ENCODE results near the gene ARNT2. TPM values are rescaled to one million over a fixed set of nuclear protein-coding genes. Genes with fewer than 3 reads are reported as not detected.

ARNT2 gene
- total and polyA plus RNA-seq, 10 of the 15 experiments (the other 5 are each of a cell fraction or from before 2014, with no cell fraction given) = 0.07 to 0.49 (median 0.09) TPM; not detected in 6

DNA sequence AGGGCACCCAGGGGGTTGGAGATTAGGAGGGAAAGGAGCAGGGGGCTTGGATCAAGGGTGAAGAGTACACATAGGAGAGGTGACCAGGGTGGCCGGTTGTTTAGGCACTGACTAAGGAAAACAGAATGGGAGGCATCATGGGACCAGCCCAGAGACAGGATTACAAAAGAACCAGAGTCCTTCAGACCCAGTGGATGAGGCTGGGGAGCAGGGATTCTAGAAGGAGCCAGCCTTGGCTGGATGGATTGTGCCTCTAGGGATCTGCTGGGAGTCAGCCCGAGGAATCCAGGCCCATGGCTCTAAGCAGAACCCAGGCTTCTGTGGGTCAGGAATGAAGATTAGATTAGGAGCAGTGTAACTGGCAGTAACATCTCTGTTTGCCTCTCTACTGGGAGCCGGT lies 98.6 kb downstream of the ARNT2 start (continued):
- TF ChIP-seq, protein P1, sequence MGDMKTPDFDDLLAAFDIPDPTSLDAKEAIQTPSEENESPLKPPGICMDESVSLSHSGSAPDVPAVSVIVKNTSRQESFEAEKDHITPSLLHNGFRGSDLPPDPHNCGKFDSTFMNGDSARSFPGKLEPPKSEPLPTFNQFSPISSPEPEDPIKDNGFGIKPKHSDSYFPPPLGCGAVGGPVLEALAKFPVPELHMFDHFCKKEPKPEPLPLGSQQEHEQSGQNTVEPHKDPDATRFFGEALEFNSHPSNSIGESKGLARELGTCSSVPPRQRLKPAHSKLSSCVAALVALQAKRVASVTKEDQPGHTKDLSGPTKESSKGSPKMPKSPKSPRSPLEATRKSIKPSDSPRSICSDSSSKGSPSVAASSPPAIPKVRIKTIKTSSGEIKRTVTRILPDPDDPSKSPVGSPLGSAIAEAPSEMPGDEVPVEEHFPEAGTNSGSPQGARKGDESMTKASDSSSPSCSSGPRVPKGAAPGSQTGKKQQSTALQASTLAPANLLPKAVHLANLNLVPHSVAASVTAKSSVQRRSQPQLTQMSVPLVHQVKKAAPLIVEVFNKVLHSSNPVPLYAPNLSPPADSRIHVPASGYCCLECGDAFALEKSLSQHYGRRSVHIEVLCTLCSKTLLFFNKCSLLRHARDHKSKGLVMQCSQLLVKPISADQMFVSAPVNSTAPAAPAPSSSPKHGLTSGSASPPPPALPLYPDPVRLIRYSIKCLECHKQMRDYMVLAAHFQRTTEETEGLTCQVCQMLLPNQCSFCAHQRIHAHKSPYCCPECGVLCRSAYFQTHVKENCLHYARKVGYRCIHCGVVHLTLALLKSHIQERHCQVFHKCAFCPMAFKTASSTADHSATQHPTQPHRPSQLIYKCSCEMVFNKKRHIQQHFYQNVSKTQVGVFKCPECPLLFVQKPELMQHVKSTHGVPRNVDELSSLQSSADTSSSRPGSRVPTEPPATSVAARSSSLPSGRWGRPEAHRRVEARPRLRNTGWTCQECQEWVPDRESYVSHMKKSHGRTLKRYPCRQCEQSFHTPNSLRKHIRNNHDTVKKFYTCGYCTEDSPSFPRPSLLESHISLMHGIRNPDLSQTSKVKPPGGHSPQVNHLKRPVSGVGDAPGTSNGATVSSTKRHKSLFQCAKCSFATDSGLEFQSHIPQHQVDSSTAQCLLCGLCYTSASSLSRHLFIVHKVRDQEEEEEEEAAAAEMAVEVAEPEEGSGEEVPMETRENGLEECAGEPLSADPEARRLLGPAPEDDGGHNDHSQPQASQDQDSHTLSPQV (IDR thresholded peaks at IDR 0.05) = no peak

DNA sequence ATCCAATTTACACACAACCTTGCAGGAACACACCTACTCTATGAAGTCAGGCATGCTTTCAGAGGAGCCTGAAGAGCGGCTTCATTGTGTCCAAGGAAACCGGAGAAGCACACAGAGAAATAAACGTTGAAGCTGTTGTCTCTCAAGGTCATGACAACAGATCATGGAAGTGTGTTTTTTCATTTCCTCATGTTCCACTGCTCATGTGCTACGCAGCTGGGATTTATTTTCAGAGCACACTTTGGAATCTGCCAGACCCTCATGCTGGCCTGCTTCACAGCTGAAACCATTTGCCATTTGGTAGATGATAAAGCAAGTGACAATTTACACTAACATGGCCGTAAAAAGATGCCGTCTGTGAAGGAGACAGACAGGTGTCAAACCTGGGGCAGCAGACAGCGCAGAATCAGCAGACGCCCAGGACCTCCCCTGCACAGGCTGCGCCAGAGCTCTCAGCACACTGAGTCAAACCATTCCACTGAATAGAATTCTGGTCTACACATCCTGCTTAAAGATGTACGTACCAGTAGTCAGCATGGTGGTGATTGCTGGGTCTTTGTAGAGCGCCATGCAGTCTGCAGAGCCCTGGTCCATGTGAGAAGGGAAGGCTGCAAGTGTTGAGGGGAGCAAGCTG lies 99.3 kb downstream of the ARNT2 start:
- no peak overlapping the region for H2AFZ ChIP-seq (ENCODE audit: control insufficient read depth, low read depth, low read length)
- no TSS peak for BruUV-seq (replicated peaks)
- FAIRE-seq = no peak
- ChIA-PET CTCF (no interaction called here), SMC1A (ENCODE audit: uncharacterized antibody, unreplicated experiment) (no interaction called here), POLR2A (no interaction called here), RAD21 (ENCODE audit: unreplicated experiment) (no interaction called here)
- no peak overlapping the region for H3K4me3 ChIP-seq
- no peak for ATAC-seq
- H3K27me3 ChIP-seq (replicated peaks in 1 of 2; ENCODE audit: control insufficient read depth in 2 of 2, insufficient read depth in 2 of 2, low read length in 1 of 2) = peaks cover 3 to 10% of the 10 kb centered on the region in 2 experiments
- H3K9ac ChIP-seq (ENCODE audit: control insufficient read depth, insufficient read depth, low read length) = no peak overlapping the region
- no peaks in the 10 kb centered on the region for H4K20me1 ChIP-seq (ENCODE audit: control insufficient read depth, insufficient read depth)
- H3K36me3 ChIP-seq (ENCODE audit: control insufficient read depth in 2 of 2, insufficient read depth in 2 of 2, low read length in 1 of 2) = no peaks in the 10 kb centered on the region
- WGBS (ENCODE audit: insufficient coverage, insufficient replicate concordance, low lambda C conversion rate, missing lambda C conversion rate) = 49% methylated on average over 11 of the region's 11 CpGs
- in situ Hi-C loops (cut with MboI) = no loop called here
- no peaks in the 10 kb centered on the region for H3K4me1 ChIP-seq (ENCODE audit: control insufficient read depth, insufficient read depth, low read length)
- intact Hi-C loops (cut with micrococcal nuclease; ENCODE audit: unreplicated experiment) = no loop called here
- H3K27ac ChIP-seq (ENCODE audit: control insufficient read depth, insufficient read depth) = no peak overlapping the region
- no peak for DNase-seq (ENCODE audit: low read depth, low spot score)
- H3K79me2 ChIP-seq (ENCODE audit: control insufficient read depth, insufficient read depth, low read length) = no peaks in the 10 kb centered on the region
- H3K4me2 ChIP-seq (ENCODE audit: control insufficient read depth, insufficient read depth) = no peak overlapping the region
- no peaks in the 10 kb centered on the region for H3K9me3 ChIP-seq (replicated peaks; ENCODE audit: control insufficient read depth, insufficient read depth, low read length)
- TF ChIP-seq IKZF1 (conservative IDR thresholded peaks at IDR 0.05) (no peak), SIN3A (IDR thresholded peaks at IDR 0.05; ENCODE audit: low read depth, low read length) (no peak), FOXM1 (IDR thresholded peaks at IDR 0.05; ENCODE audit: low read depth, low read length) (no peak), ZNF622 (IDR thresholded peaks at IDR 0.05) (no peak), HCFC1 (IDR thresholded peaks at IDR 0.05; ENCODE audit: low read length) (no peak), NR2C1 (IDR thresholded peaks at IDR 0.05) (no peak), SIX5 (IDR thresholded peaks at IDR 0.05; ENCODE audit: low read depth, low read length, severe bottlenecking) (no peak)
- TF ChIP-seq, protein P2, sequence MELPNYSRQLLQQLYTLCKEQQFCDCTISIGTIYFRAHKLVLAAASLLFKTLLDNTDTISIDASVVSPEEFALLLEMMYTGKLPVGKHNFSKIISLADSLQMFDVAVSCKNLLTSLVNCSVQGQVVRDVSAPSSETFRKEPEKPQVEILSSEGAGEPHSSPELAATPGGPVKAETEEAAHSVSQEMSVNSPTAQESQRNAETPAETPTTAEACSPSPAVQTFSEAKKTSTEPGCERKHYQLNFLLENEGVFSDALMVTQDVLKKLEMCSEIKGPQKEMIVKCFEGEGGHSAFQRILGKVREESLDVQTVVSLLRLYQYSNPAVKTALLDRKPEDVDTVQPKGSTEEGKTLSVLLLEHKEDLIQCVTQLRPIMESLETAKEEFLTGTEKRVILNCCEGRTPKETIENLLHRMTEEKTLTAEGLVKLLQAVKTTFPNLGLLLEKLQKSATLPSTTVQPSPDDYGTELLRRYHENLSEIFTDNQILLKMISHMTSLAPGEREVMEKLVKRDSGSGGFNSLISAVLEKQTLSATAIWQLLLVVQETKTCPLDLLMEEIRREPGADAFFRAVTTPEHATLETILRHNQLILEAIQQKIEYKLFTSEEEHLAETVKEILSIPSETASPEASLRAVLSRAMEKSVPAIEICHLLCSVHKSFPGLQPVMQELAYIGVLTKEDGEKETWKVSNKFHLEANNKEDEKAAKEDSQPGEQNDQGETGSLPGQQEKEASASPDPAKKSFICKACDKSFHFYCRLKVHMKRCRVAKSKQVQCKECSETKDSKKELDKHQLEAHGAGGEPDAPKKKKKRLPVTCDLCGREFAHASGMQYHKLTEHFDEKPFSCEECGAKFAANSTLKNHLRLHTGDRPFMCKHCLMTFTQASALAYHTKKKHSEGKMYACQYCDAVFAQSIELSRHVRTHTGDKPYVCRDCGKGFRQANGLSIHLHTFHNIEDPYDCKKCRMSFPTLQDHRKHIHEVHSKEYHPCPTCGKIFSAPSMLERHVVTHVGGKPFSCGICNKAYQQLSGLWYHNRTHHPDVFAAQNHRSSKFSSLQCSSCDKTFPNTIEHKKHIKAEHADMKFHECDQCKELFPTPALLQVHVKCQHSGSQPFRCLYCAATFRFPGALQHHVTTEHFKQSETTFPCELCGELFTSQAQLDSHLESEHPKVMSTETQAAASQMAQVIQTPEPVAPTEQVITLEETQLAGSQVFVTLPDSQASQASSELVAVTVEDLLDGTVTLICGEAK (IDR thresholded peaks at IDR 0.05; ENCODE audit: borderline replicate concordance) = no peak
- TF ChIP-seq, protein P3, sequence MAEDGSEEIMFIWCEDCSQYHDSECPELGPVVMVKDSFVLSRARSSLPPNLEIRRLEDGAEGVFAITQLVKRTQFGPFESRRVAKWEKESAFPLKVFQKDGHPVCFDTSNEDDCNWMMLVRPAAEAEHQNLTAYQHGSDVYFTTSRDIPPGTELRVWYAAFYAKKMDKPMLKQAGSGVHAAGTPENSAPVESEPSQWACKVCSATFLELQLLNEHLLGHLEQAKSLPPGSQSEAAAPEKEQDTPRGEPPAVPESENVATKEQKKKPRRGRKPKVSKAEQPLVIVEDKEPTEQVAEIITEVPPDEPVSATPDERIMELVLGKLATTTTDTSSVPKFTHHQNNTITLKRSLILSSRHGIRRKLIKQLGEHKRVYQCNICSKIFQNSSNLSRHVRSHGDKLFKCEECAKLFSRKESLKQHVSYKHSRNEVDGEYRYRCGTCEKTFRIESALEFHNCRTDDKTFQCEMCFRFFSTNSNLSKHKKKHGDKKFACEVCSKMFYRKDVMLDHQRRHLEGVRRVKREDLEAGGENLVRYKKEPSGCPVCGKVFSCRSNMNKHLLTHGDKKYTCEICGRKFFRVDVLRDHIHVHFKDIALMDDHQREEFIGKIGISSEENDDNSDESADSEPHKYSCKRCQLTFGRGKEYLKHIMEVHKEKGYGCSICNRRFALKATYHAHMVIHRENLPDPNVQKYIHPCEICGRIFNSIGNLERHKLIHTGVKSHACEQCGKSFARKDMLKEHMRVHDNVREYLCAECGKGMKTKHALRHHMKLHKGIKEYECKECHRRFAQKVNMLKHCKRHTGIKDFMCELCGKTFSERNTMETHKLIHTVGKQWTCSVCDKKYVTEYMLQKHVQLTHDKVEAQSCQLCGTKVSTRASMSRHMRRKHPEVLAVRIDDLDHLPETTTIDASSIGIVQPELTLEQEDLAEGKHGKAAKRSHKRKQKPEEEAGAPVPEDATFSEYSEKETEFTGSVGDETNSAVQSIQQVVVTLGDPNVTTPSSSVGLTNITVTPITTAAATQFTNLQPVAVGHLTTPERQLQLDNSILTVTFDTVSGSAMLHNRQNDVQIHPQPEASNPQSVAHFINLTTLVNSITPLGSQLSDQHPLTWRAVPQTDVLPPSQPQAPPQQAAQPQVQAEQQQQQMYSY (CRISPR knock-in tag; IDR thresholded peaks at IDR 0.05) = no peak

Data from GM12878 (cell line).